Measurements from ENCODE around the gene HMGA1. TPM values are rescaled to one million over a fixed set of nuclear protein-coding genes. Genes with fewer than 3 reads are reported as not detected.

The HMGA1 gene
- total and polyA plus RNA-seq, 2 of the 13 experiments (the other 11 are each of a cell fraction or from before 2014, with no cell fraction given): 117 to 145 TPM

GRCh38 chr6:34223956-34224940 lies 12.4 kb upstream of the HMGA1 start (continued):
- TF ChIP-seq ADNP (CRISPR knock-in tag; IDR thresholded peaks at IDR 0.05): no peak
- no peak for TF ChIP-seq ZBTB21 (CRISPR knock-in tag; IDR thresholded peaks at IDR 0.05)
- 0 out of 2 replicates have a peak, but pooled peaks have one; percentile 37 for TF ChIP-seq CSRNP1 (CRISPR knock-in tag; IDR thresholded peaks at IDR 0.05)
- 0 out of 2 replicates have a peak, but pooled peaks have one; percentile 37 for TF ChIP-seq THAP11 (CRISPR knock-in tag; IDR thresholded peaks at IDR 0.05)
- TF ChIP-seq ZNF879 (CRISPR knock-in tag; IDR thresholded peaks at IDR 0.05): no peak
- no peak for TF ChIP-seq ZSCAN29 (CRISPR knock-in tag; conservative IDR thresholded peaks at IDR 0.05)
- no peak for TF ChIP-seq HHEX (CRISPR knock-in tag; IDR thresholded peaks at IDR 0.05)
- no peak for TF ChIP-seq TBL1XR1 (IDR thresholded peaks at IDR 0.05; ENCODE audit: borderline replicate concordance, low read length, partially characterized antibody)
- TF ChIP-seq NFE2L1 (CRISPR knock-in tag; IDR thresholded peaks at IDR 0.05; ENCODE audit: borderline replicate concordance): no peak
- TF ChIP-seq PLRG1 (conservative IDR thresholded peaks at IDR 0.05): no peak
- no peak for TF ChIP-seq TAF15 (IDR thresholded peaks at IDR 0.05; ENCODE audit: low read depth, low read length, poor library complexity, severe bottlenecking)
- no peak for TF ChIP-seq KDM3A (CRISPR knock-in tag; IDR thresholded peaks at IDR 0.05; ENCODE audit: low read depth)
- no peak for TF ChIP-seq ZNF367 (CRISPR knock-in tag; IDR thresholded peaks at IDR 0.05; ENCODE audit: borderline replicate concordance)
- TF ChIP-seq ZEB1 (IDR thresholded peaks at IDR 0.05; ENCODE audit: insufficient replicate concordance, low read depth): peak; percentile 29
- peak; percentile 43; the same call in 1 of the 2 replicates for TF ChIP-seq RARA (CRISPR knock-in tag; IDR thresholded peaks at IDR 0.05)
- 0 out of 2 replicates have a peak, but pooled peaks have one; percentile 12 for TF ChIP-seq WIZ (CRISPR knock-in tag; IDR thresholded peaks at IDR 0.05)
- TF ChIP-seq ZBTB37 (CRISPR knock-in tag; IDR thresholded peaks at IDR 0.05): no peak
- TF ChIP-seq ZNF557 (CRISPR knock-in tag; IDR thresholded peaks at IDR 0.05): no peak
- TF ChIP-seq ZNF34 (CRISPR knock-in tag; IDR thresholded peaks at IDR 0.05; ENCODE audit: borderline replicate concordance): no peak
- TF ChIP-seq DPF2 (CRISPR knock-in tag; IDR thresholded peaks at IDR 0.05; ENCODE audit: borderline replicate concordance, low read depth): no peak
- TF ChIP-seq ZNF280B (CRISPR knock-in tag; IDR thresholded peaks at IDR 0.05; ENCODE audit: borderline replicate concordance): 0 out of 2 replicates have a peak, but pooled peaks have one; percentile 19
- no peak for TF ChIP-seq SKIL (CRISPR knock-in tag; IDR thresholded peaks at IDR 0.05; ENCODE audit: borderline replicate concordance)
- no peak for TF ChIP-seq ZNF343 (CRISPR knock-in tag; IDR thresholded peaks at IDR 0.05)

All from HepG2 (cell line).